ENCODE data around the gene BHLHE40.

DNA sequence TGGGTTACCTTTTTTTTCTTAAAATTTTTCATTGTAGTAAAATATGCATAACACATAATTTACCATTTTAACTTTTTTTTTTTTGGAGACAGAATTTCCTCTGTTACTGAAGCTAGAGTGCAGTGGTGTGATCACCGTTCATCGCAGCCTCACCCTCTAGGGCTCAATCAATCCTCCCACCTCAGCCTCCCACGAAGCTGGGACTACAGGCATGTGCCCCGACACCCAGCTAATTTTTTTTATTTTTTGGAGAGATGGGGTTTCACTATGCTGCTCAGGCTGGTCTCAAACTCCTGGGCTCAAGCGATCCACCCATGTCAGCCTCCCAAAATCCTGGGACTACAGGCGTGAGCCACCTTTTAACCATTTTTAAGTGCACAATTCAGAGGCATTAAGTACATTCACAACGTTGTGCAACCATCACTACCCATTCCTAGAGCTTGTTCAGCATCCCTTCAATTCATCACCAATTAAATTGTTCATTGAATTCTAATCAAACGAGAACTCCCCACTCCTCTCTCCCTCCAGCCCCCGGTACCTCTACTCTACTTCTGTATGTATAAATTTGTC is 44.6 kb downstream of the BHLHE40 start:
- TF ChIP-seq, protein P1, sequence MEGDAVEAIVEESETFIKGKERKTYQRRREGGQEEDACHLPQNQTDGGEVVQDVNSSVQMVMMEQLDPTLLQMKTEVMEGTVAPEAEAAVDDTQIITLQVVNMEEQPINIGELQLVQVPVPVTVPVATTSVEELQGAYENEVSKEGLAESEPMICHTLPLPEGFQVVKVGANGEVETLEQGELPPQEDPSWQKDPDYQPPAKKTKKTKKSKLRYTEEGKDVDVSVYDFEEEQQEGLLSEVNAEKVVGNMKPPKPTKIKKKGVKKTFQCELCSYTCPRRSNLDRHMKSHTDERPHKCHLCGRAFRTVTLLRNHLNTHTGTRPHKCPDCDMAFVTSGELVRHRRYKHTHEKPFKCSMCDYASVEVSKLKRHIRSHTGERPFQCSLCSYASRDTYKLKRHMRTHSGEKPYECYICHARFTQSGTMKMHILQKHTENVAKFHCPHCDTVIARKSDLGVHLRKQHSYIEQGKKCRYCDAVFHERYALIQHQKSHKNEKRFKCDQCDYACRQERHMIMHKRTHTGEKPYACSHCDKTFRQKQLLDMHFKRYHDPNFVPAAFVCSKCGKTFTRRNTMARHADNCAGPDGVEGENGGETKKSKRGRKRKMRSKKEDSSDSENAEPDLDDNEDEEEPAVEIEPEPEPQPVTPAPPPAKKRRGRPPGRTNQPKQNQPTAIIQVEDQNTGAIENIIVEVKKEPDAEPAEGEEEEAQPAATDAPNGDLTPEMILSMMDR (IDR thresholded peaks at IDR 0.05; ENCODE audit: low read depth, low read length): no peak
- no peak for TF ChIP-seq POLR2A (IDR thresholded peaks at IDR 0.05; ENCODE audit: extremely low read depth, insufficient read length)
- TF ChIP-seq, protein P2, sequence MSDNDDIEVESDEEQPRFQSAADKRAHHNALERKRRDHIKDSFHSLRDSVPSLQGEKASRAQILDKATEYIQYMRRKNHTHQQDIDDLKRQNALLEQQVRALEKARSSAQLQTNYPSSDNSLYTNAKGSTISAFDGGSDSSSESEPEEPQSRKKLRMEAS (IDR thresholded peaks at IDR 0.05; ENCODE audit: low read depth, low read length): no peak
